ENCODE results near the gene EXTL2.

DNA sequence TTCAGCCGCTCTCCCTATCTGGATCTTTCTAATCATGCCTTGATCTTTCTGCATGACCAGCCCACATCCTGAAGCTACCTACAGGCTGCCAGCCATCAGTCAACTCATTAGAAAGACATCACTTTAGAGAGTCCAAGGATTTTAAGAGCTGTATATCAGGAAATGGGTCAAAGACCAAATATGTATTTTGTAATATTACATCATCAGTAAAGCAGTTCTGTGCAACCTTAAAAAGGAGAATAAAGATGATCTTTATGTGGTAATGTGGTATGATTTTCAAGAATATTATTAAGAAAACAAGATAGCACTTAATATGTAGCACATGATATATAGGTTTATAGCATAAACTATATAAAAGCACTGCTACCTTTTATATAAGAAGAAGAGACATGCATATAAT is 48.9 kb upstream of the EXTL2 start:
- TF ChIP-seq, protein P1, sequence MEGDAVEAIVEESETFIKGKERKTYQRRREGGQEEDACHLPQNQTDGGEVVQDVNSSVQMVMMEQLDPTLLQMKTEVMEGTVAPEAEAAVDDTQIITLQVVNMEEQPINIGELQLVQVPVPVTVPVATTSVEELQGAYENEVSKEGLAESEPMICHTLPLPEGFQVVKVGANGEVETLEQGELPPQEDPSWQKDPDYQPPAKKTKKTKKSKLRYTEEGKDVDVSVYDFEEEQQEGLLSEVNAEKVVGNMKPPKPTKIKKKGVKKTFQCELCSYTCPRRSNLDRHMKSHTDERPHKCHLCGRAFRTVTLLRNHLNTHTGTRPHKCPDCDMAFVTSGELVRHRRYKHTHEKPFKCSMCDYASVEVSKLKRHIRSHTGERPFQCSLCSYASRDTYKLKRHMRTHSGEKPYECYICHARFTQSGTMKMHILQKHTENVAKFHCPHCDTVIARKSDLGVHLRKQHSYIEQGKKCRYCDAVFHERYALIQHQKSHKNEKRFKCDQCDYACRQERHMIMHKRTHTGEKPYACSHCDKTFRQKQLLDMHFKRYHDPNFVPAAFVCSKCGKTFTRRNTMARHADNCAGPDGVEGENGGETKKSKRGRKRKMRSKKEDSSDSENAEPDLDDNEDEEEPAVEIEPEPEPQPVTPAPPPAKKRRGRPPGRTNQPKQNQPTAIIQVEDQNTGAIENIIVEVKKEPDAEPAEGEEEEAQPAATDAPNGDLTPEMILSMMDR (IDR thresholded peaks at IDR 0.05): no peak
- TF ChIP-seq POLR2A (IDR thresholded peaks at IDR 0.05): no peak

All from right lobe of liver (tissue), 4 donors.